ENCODE measurements around the gene NBEAL2.

- TF ChIP-seq CHD1 (IDR thresholded peaks at IDR 0.05; ENCODE audit: low read depth, low read length), result no peak
- TF ChIP-seq POLR2A (IDR thresholded peaks at IDR 0.05; ENCODE audit: low read depth, low read length), result peak; percentile 96
- TF ChIP-seq SMC3 (IDR thresholded peaks at IDR 0.05; ENCODE audit: low read depth, low read length), result no peak
Measured at GRCh38 chr3:46976326-46977190, 2.9 kb upstream of the NBEAL2 start, which contains the start of gene CCDC12.
